Left hindlimb (tissue), 1 donor: ENCODE measurements around the gene CARTPT.

Source experiments
- DNase-seq: peaks from one replicate; pipeline ENCODE4 v3.0.0-alpha.2; 2018

CARTPT gene

DNA sequence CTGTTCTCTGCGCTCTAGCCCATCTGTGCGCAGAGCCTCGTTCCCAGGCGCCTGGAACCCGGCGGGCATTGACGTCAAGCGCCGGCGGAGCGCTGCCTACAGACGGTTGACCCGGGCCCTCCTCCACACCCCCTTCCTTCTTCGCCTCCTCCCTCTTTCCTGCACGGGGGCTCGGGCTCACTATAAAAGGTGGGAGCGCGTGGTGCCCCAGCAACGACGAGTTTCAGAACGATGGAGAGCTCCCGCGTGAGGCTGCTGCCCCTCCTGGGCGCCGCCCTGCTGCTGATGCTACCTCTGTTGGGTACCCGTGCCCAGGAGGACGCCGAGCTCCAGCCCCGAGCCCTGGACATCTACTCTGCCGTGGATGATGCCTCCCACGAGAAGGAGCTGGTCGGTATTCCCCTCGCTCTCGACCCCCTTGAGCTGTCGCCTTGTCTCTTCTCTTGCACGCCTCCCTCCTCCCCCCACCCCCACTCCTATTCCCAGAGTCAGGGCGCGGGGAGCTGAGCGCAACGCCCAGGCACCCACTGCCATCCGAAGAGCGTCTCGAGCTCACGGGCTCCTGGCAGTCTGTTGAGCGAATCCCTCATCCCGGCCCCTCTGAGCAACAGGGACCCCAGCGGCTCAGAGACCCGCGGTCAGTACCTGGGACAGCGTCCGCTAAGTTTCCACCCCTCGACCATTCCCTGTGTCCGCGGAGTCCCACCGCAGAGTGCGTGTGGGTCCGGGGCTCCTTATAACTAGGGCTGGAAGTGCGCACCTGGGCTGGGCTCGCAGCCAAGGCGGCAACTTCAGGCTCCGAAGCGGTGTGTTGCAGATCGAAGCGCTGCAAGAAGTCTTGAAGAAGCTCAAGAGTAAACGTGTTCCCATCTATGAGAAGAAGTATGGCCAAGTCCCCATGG is at the start of gene CARTPT:
TSS of gene CARTPT (plus strand) at position 213 of the 902 bp plus-strand sequence. CDS start at position 232, 19 bp downstream.
- peak; percentile 48 for DNase-seq

DNA sequence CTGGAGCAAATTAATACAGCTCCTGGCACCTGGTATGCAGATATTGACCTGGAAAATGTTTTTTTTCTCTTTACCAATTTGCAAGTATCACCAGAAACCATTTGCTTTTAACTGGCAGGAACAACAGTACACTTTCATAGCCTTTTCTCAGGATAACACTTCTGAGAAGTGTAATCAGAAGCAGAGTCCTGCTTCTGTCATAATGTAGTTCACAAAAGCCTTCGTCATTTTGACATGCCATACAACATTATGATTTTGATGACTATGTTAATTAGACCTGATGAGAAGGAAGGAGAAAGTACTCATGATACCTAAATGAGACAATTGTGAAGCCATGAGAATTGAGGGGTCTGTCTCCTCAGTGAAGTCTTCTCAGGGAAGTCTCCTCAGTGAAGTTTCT is 41.1 kb upstream of the CARTPT start:
- no peak for DNase-seq

DNA sequence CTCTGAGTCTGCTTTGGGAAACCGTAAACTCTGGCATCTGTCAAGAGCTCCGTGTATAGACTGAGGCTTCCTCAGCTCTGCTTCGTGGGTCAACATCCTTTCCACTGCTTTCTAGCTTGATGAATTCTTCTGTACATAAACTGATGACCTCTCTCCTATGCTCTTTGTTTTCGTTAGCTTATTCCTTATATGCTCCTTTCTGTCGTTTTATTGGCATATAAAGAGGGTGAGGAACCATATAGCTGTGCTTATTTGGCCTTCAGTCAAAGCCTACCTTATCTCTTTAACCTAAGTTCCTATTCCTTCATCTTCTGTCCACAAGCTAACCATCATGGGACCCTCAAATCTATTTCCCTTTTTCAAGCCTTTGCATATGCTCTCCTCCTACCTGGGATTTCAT is 39.4 kb upstream of the CARTPT start:
- DNase-seq: no peak

DNA sequence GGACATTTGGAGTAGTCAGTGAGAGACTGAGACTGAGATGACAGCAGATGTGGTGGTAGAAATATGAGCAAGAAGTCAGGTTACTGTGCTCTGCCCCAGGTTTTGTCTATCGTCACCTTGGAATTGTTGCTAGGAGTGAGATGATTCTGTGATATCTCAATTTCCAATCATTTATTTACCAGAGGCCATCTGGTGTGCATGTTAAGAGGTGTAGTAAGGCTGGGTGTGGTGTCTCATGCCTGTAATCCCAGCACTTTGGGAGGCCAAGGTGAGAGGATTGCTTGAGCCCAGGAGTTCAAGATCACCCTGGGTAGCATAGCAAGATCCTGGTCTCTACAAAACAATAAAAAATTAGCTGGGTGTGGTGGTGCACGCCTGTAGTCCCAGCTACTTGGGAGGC is 38.6 kb upstream of the CARTPT start:
- no peak for DNase-seq

DNA sequence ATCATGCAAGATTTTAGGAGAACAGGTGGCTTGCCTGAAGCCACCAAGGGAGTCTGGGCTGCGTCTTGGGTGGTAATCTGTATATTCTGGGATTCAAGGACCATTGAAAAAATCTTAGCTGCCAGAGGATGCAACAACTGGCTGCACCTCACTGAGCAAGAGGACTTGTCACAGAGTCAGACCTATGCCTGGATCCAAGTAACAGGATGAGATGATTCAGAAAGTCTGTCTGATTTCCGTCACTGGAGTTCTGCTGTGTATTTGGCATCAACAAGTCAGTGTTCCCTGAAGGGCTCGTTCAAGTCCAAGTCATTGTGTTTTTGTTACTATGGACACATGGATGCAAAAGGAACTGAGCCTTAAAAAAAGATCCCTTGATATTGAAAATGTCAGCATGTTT is 37.8 kb upstream of the CARTPT start:
- DNase-seq: no peak

DNA sequence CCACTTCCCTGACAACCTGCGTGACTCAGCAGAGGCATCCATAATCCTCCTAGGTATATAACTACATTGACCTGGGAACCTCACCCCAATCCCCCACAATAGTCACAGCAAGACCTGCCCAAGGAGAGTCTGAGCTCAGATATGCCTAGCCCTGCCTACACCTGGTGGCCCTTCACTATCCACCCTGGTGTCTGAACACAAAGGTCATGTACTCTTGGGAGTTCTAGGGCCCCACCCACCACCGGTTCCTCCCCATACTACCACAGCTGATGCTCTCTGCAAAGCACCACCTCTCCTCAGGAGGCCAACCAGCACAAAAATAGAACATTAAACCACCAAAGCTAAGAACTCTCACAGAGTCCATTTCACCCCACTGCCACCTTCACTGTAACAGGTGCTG is 34.8 kb upstream of the CARTPT start:
- DNase-seq: no peak

DNA sequence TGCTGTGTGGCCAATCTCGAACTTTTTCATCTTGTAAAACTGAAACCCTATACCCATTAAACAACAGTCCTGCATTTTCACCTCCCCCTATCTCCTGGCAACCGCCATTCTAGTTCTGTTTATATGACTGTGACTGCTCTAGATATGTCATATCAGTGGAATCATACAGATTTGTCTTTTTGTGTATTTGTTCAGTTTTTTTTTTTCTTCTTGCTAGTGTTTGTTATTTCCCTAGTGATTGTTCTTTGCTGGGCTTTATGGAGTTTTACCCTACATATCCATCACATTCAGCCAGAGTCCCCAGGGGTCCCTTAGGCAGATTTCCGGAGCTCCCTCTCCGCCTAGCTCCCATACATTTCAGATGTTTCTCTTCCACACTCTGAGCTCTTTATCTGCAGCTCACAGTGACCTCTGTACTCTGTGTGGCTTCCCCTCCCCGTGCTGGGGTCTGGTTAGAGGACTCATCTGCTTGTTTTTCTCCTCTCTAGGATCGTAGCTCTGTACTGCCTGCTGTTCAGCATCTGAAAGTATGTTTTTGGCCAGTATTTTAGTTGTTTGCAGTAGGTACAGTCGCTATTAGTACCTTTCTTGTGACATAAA is 25.1 kb upstream of the CARTPT start:
- DNase-seq: no peak

DNA sequence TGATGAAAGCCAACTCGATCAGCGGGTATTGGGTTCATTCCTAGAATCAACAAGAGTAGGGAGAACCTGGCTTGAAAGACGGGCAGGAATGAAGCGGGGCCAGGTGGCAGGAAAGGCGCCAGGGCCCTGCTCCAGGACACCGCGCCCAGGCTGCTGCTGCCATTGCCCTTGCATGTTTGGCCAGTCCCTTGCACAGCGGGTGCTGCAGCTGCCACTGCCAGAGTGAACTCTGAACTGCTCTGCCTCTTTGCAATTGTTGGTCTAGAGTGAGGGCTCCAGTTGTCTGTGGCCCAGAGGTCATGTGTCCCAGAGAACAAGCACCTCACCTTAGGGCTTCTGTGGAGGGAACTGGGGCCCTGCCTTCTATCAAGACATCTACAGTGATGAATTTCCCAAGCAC is 24.0 kb upstream of the CARTPT start:
- DNase-seq: no peak

DNA sequence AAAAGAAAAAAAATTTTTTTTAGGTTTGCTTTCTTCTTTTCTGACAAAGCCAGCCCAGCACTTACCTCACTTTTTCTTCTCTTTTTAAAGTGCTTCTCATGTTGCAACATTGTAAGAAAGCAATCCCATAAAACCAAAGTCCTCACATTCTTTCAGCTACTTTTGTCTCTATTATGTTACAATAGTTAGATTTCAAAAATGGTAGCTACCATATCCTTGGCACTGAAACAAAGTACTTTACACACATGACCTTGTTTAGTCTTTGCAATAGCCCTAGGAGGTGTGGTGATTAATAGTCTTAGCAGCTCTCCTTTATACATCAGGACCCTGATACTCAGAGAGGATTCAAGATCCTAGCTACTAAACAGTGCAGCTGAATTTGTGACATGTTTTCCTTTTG is 23.5 kb upstream of the CARTPT start:
- DNase-seq: no peak

DNA sequence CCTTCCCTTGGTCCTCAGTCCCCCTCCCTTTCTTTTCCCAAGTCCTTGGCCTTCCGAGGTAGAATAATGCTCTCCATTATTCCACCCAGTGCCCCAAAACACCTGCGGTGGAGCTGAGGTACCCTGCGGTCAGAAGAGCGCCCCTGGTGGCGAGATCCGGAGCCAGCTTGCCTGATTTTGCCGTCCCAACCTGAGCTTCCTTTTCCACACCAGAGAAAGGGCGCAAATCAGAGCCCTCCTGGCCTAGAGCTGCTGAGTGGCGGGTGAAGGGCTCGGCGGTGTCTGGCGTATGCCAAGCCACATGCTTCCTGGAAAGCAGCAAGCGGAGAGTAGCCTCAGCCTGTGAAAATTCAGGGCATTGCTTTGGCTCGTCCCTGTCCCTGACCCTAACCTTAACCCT is 21.1 kb upstream of the CARTPT start:
- DNase-seq: no peak

DNA sequence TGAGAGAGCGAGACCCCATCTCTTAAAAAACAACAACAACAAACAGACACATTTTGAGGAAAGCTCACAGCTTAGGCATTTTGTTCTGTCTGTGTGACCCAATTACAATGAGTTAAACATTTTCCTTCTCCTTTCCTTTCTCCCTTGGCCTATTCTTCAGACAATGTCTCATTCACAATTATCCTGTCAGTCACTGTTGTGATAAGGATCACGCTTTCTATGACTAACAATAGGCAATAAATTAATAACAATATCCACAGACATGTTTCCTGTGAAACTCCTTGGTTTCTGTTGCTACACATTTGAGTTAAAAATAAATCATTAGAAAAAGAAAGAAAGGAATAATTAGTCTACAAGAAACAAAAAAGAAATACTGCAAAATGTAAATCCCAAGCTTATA is 19.8 kb upstream of the CARTPT start:
- DNase-seq: no peak

DNA sequence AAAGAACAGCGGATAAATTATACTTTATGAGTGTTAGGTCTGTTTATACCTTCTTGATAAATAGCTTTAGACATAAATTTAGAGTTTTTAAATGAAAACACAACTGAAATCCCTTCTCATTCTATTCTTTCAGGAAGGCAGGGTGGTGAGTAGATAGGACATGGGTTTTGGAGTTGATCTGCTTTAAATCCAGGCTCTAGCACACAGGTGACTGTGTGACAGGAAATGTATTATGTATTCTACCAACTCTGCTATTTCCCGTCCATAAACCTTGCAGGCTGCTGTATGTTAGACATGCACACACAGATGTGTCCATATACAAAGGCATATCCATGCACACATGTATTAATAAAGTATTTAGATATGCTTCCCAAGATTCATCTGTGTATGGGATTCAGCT is 19.3 kb upstream of the CARTPT start:
- no peak for DNase-seq

DNA sequence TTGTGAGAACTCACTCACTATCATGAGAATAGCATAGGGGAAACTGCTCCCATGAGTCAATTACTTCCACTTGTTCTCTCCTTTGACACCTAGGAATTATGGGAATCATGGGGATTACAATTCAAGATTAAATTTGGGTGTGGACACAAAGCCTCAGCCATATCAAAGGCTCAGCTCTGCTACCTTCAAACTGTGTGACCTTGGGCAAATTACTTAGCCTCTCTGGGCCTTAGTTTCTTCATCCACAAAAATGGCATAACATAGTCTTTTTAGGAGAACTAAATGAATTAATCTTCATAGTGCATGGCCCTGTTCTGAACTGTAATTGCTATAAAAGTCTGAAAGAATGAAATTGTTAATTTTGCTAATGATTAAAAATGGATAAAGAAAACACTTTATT is 18.3 kb upstream of the CARTPT start:
- DNase-seq: no peak

DNA sequence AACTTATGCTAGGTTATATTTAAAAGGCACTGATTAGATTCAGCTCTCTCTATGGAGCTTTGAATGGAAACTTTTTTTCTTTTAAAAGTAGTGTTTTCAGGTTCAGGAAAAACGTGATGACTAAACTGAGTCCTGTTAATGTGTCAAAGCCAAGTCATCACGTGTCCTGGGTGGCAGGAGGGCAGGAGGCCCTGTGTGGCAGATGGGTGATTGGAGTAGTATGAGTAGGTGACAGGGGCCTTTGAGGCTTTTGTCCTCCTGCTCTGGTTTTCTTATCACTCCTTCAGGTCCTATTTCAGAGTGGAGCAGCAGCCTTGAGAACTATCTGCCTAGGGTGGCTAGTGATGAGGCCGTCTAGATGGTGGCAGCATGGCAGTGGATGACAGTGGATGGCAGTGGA is 17.7 kb upstream of the CARTPT start:
- no peak for DNase-seq

DNA sequence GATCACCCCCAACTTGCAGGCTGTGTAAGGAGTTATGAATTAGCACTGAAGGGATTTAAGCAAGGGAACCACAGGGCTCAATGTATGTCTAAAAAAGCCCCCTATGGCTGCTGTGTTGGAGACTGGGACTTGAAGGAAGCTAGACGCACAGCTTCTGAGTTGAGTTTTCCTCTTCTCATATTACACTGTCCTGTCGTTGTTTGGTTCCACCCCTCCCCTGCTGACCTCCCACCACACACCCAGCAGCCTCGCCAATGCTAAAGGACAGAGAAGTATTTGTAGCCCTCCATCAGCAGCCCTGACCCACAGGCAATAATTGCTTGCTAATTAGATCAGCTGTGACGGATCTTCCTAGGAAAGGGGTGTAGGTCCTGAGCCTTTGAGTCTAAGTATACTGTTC is 15.1 kb upstream of the CARTPT start:
- no peak for DNase-seq

DNA sequence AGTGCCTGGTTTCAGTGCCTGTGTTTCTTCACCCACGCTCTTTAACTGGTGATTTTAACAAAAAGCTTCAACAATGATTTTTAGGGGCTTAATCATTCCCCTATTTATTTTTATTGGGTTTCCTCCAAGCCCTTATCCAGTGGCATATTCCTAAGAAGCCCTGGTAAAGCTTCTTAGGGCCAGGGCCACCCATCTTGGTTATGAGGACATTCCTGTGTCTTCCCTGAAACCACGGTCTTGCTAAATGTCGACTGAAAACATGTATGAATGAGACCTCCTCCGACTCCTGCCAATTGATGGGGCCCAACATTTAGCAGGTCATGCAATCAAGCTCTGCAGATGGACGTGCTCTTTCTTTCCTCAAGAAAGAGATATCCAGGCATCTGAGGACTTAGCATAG is 13.7 kb upstream of the CARTPT start:
- DNase-seq: no peak

DNA sequence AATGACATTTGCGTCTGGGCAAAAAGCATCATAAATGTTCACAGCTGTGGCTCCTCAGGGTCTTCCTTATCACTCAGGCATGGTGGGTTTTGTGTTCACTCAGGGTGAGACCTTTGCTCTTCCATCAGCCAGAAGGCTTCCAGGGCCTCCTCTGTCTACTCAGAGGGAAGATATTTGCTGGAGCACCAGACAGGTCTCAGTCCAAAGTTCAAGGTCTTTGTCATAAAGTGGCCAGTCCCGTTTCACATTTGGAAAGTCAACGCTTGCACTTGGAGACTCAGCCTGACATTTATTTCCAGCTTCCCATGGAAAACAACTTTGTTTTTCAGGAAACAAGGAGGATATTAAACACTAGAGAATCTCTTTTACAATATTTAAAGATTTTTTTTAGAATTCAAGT is 12.2 kb upstream of the CARTPT start:
- no peak for DNase-seq

DNA sequence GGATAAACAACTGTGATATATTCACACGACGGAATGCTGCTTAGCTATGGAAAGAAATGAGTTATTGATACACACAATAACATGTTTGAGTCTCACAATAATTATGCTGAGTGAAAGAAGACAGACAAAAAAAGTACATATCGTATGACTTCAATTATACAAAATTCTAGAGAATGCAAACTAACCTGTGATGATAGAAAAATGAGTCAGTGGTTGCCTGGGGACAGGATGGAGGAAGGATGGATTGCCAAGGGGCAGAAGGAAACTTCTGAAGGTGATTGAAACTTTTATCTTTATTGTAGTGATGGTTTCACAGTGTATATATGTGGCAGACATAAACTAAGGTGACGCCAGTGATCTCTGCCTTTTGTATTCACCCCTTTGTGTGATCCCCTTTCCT is 7.5 kb upstream of the CARTPT start:
- DNase-seq: no peak

DNA sequence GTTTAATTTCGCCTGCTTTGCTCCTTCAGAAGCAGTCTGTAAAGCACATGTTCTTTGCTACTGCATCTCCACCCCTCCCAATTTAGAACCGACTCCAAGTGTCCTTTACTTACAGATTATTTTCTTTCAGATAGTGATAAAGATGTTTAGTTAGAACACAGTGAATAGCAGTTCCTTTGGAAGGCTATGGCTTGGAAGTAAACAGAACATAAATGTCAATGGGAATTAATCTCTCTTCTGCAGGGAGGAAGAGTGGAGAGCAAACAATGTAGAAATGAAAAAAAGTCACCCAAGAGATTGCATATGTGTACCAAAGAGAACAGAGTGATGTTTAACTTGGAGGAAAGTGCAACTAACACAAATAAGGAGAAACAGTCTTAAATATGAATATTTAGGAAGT is 4.2 kb upstream of the CARTPT start:
- DNase-seq: no peak

DNA sequence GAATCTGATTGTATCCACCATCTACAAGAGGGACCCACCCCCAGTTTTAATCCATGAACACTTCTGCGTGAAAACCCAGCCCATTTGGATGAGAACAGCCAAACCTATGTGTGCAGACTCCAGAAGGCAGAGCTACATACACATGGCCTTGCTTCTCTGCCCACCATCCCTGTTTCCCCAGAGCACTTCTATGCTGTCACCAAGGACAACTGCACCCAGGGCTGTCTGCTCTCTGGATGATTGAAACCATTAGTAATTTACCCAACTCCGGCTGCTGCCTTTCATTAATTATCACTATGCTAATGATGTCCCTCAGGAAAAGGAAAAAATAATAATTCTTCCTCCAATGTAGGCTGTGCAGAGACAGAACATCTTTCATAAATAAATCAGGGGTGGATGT is 8.9 kb downstream of the CARTPT start:
- no peak for DNase-seq

DNA sequence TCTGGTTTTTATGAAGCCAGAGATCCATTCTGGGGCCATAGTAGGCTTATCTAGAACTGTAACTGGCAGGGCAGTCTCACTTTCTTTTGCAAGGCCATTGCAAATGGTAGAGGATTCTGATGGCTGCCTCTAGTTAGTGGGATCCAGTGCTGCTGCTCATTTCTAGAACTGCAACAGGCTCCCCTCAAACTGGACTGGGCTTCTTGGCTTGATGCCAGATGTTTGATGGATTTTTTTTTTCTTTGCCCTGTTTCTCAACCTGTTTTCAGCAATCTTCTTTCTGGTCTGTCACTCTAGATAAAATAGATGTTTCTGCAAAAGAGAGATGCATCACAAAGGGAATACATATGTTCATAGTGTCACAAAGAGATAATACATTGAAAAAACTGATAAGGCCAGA is 11.9 kb downstream of the CARTPT start:
- no peak for DNase-seq

DNA sequence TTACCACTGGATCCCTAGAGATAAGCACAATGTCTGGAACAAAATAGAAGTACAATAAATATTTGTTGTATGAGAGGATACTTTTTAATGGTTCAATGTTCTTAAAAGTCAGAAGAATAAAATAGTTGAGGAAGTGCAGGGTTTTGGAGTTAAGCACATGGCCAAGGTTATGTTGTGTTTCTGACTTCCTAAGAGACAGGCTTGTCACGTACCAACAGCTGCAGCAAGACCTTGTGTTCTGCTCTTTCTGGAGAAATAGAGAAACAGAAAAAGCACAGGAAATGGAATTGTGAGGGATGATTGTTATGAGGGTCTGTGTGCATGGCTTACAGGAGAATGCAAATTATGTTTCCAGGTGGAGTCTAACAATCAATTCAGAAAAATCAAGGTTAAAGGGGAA is 12.9 kb downstream of the CARTPT start:
- DNase-seq: no peak

DNA sequence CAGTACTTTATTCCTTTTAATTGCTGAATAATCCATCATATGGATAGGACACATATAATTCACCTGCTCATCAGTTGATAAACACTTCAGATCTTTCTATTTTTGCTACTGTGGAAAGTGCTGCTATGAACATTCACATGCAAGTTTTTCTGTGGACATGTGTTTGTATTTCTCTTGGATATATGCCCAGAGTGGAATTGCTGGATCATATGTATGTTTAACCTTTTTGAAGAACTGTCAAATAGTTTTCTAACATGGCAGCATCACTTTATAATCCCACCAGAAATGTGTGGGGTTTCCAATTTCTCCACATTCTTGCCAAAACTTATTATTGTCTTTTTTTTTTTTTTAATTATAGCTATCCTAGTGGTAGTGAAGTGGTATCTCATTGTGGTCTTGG is 15.1 kb downstream of the CARTPT start:
- DNase-seq: no peak

DNA sequence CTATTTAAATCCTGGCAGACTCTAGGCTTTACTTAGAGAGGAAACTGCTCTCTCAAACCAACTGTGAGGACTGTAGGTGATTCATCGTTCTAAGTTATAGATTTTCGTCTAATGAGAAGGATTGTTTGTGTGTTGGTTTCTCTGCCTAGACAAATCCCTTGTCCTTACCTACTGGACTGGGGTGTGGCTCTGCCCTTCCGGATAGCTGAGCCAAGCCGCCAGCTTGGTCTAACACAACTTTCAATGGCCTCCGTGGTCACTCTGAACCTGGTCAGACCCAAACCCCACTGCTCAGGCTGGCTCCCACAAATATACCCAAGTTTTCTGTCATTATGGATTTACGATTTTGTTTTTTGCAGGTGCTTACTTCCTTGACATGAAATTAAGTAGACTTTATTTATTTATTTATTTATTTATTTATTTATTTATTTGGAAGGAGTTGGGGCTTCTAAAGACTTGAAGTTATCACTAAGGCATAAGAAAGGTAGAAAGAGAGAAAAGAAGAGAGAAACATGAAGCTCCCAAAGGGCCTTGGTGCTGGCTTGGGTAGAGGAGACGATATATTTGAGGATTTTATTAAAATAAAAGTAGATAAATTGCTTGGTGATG is 19.0 kb downstream of the CARTPT start:
- no peak for DNase-seq
